ENCODE data around the gene WNT16. TPM values are rescaled to one million over a fixed set of nuclear protein-coding genes. Genes with fewer than 3 reads are reported as not detected.

The WNT16 gene
- total and polyA plus RNA-seq, 8 donors, result 0.08 TPM; not detected in 7

- Histone ChIP-seq H3K4me3 (no peak overlapping the region), H3K27ac (no peak overlapping the region), H3K9me3 (no peaks in the 10 kb centered on the region), H3K36me3 (no peaks in the 10 kb centered on the region), H3K4me1 (peaks cover 4 to 32% of the 10 kb centered on the region in 2 donors), H3K27me3 (no peaks in the 10 kb centered on the region)
- intact Hi-C loops (cut with DNase I), result no loop called here
- no peak for TF ChIP-seq CTCF (IDR thresholded peaks at IDR 0.05)
- ATAC-seq (no peak), DNase-seq (no peak)
These were observed 60.1 kb downstream of the WNT16 start for GRCh38 chr7:121388950-121389349.

- intact Hi-C loops (cut with DNase I), result no loop called here
- no peak for TF ChIP-seq CTCF (IDR thresholded peaks at IDR 0.05)
- Histone ChIP-seq H3K36me3 (no peaks in the 10 kb centered on the region), H3K4me3 (no peak overlapping the region), H3K9me3 (no peaks in the 10 kb centered on the region), H3K4me1 (peaks cover 0 to 32% of the 10 kb centered on the region in 2 donors), H3K27me3 (no peaks in the 10 kb centered on the region), H3K27ac (no peak overlapping the region)
- no peak for DNase-seq
- ATAC-seq, result no peak
These were observed 61.3 kb downstream of the WNT16 start for GRCh38 chr7:121390109-121390508.

- TF ChIP-seq CTCF (IDR thresholded peaks at IDR 0.05), result no peak
- H3K27ac ChIP-seq, result no peak overlapping the region
- no peak for ATAC-seq
- no peaks in the 10 kb centered on the region for H3K36me3 ChIP-seq
- H3K9me3 ChIP-seq, result no peaks in the 10 kb centered on the region
- no peak overlapping the region for H3K4me3 ChIP-seq
- no peak for DNase-seq
- intact Hi-C loops (cut with DNase I), result no loop called here
- H3K27me3 ChIP-seq, result no peaks in the 10 kb centered on the region
- H3K4me1 ChIP-seq, result peaks cover 0 to 29% of the 10 kb centered on the region in 2 donors
These were observed 61.8 kb downstream of the WNT16 start for GRCh38 chr7:121390617-121391016.

Other genes with a start within 250 kb of the WNT16 start
- 10 to 100 TPM; 44.1 to 48.6 TPM for gene FAM3C, start 67.3 kb downstream of the WNT16 start, total RNA-seq
- gene FAM3C, start 67.3 kb downstream of the WNT16 start, polyA plus RNA-seq (ENCODE audit: insufficient read length in 6 of 6), result 10 to 100 TPM; 68.1 to 78.4 (median 71.9) TPM

Data from left lung (tissue), 10 donors.